Epithelial cell of esophagus (primary cell): Measurements from ENCODE around the gene SPATA12.

ENCODE experiments used
- DNase-seq: peaks from one replicate; pipeline ENCODE4 v3.0.0; 2010; ENCODE audit warnings: low read depth
- H3K4me3 ChIP-seq: 2 replicates; pipeline ENCODE4 v1.5.1; 2011; ENCODE audit warnings: mild to moderate bottlenecking, low read length, control low read depth
- CTCF ChIP-seq: IDR thresholded peaks from 2 replicates; pipeline ENCODE4 v1.5.1; 2011; ENCODE audit warnings: low read depth, mild to moderate bottlenecking, low read length, control low read depth, inconsistent platforms; ENCODE audit not compliant: insufficient read depth; ENCODE audit errors: missing control alignments

Gene SPATA12

GRCh38 chr3:57120451-57121174, 60.1 kb downstream of the SPATA12 start:
- no peak for DNase-seq
- H3K4me3 ChIP-seq: no peak overlapping the region
- no peak for TF ChIP-seq CTCF
